Cardiac fibroblast (primary cell): ENCODE measurements around the gene CCR9.

Experiments used
- DNase-seq, 2 donors: peaks; one replicate each; pipeline versions ENCODE4 v3.0.0 to v3.0.0-alpha.2; 2010; ENCODE audit warnings: low read depth in 2 of 2
- H3K4me3 ChIP-seq, 2 donors: replicated peaks in 1 of 2; 1 replicate in 1 of 2; 2 replicates in 1 of 2; pipeline ENCODE4 v1.5.1; 2011; ENCODE audit warnings: low read depth in 2 of 2, low read length in 2 of 2, mild to moderate bottlenecking in 2 of 2, moderate library complexity in 1 of 2
- CTCF ChIP-seq: IDR thresholded peaks from one replicate; pipeline ENCODE4 v1.5.1; 2011; ENCODE audit warnings: low read depth, mild to moderate bottlenecking, low read length, inconsistent platforms

Gene CCR9

DNA sequence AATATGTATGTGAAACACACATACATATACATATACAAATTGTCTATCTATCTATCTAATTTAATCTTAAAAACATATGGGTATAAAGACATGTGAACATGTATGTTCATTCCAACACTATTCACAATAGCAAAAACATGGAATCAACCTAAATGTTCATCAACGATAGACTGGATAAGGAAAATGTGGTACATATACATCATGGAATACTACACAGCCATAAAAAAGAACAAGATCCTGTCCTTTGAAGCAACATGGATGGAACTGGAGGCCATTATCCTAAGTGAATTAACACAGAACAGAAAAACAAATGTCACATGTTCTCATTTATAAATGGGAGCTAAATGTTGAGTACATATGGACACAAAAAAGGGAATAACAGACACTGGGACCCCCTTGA, 5.8 kb downstream of the CCR9 start:
- no peak for DNase-seq
- H3K4me3 ChIP-seq: no peak overlapping the region
- no peak for TF ChIP-seq CTCF

GRCh38 chr3:45894015-45894414, 7.7 kb downstream of the CCR9 start:
- no peak for TF ChIP-seq CTCF
- H3K4me3 ChIP-seq: no peak overlapping the region
- DNase-seq: no peak

- TF ChIP-seq CTCF: no peak
- no peak for DNase-seq
- no peak overlapping the region for H3K4me3 ChIP-seq
Observed at GRCh38 chr3:45895686-45896468, 9.5 kb downstream of the CCR9 start.

- DNase-seq: peak in 1 of 2 donors; percentile 32
- no peak for TF ChIP-seq CTCF
Observed at GRCh38 chr3:45896956-45897355, 10.6 kb downstream of the CCR9 start.

GRCh38 chr3:45904931-45905330, 18.6 kb downstream of the CCR9 start:
- no peak for DNase-seq
- no peak overlapping the region for H3K4me3 ChIP-seq
- TF ChIP-seq CTCF: no peak

More at GRCh38 chr3:45896956-45897355, 10.6 kb downstream of the CCR9 start:
- H3K4me3 ChIP-seq: no peak overlapping the region

- no peak for DNase-seq
- no peak overlapping the region for H3K4me3 ChIP-seq
- no peak for TF ChIP-seq CTCF
Observed at GRCh38 chr3:45905755-45906154, 19.4 kb downstream of the CCR9 start.
